Naive thymus-derived CD8-positive, alpha-beta T cell (primary cell): ENCODE measurements around the gene ABCC6. TPM values are rescaled to one million over a fixed set of nuclear protein-coding genes. Genes with fewer than 3 reads are reported as not detected.

Experiments used
- ATAC-seq, 2 donors: fragments of 150-1000 bp; cut with Tn5 transposase in 1 of 2; sonication (Bioruptor Pico), chemical (Tn5 transposase) in 1 of 2; 1 replicate in 1 of 2; 2 replicates in 1 of 2; pipeline ENCODE4 v1.10.0; 2021; ENCODE audit warnings: mild to moderate bottlenecking in 2 of 2, moderate library complexity in 2 of 2
- POLR2A ChIA-PET: fragments of 350-600 bp; sonication (Branson Sonifier 250); formaldehyde crosslinking; loops from one replicate; lab custom pipeline; 2021; ENCODE audit warnings: antibody characterized with exemption; lab: Charles Lee
- DNase-seq, 10 donors: peaks; one replicate each; pipeline versions ENCODE4 v3.0.0 to v3.0.0-alpha.2; 2020 to 2022
- H3K27ac Mint-ChIP-seq, 10 donors: one replicate each; pipeline ENCODE4 v1.8.0; 2020 to 2022; ENCODE audit warnings: mild to moderate bottlenecking in 10 of 10, mixed read lengths in 10 of 10, moderate library complexity in 4 of 10, inconsistent platforms in 1 of 10
- H3K27me3 Mint-ChIP-seq, 5 donors: one replicate each; pipeline ENCODE4 v1.8.0; 2021 to 2022; ENCODE audit warnings: mixed read lengths in 5 of 5
- H3K36me3 Mint-ChIP-seq, 3 donors: one replicate each; pipeline ENCODE4 v1.8.0; 2020 to 2022; ENCODE audit warnings: mixed read lengths in 3 of 3, mild to moderate bottlenecking in 2 of 3, inconsistent platforms in 1 of 3
- H3K4me1 Mint-ChIP-seq, 4 donors: one replicate each; pipeline ENCODE4 v1.8.0; 2021 to 2022; ENCODE audit warnings: mixed read lengths in 4 of 4
- H3K4me3 Mint-ChIP-seq, 10 donors: one replicate each; pipeline ENCODE4 v1.8.0; 2020 to 2022; ENCODE audit warnings: mild to moderate bottlenecking in 10 of 10, mixed read lengths in 10 of 10, moderate library complexity in 6 of 10, inconsistent platforms in 1 of 10
- H3K9me3 Mint-ChIP-seq, 9 donors: one replicate each; pipeline ENCODE4 v1.8.0; 2020 to 2022; ENCODE audit warnings: mixed read lengths in 9 of 9, mild to moderate bottlenecking in 3 of 9, inconsistent platforms in 1 of 9, moderate library complexity in 1 of 9
- polyA plus RNA-seq, 3 donors: library from polyadenylated mRNA; unstranded; fragments of 300-500 nt; fragmentation: Illumina TruSeq; gene quantifications; one replicate each; pipeline ENCODE4 v1.2.3, GENCODE V29; 2021
- total RNA-seq, 8 experiments: library from RNA in 2 of 8; stranded (reverse) in 2 of 8; gene quantifications; one replicate each; pipeline ENCODE4 v1.2.3 and lab custom pipeline; 2021 to 2026

The ABCC6 gene
- total and polyA plus RNA-seq, 5 experiments from 2014 or later: 0.04 to 0.08 TPM; not detected in 3

DNA sequence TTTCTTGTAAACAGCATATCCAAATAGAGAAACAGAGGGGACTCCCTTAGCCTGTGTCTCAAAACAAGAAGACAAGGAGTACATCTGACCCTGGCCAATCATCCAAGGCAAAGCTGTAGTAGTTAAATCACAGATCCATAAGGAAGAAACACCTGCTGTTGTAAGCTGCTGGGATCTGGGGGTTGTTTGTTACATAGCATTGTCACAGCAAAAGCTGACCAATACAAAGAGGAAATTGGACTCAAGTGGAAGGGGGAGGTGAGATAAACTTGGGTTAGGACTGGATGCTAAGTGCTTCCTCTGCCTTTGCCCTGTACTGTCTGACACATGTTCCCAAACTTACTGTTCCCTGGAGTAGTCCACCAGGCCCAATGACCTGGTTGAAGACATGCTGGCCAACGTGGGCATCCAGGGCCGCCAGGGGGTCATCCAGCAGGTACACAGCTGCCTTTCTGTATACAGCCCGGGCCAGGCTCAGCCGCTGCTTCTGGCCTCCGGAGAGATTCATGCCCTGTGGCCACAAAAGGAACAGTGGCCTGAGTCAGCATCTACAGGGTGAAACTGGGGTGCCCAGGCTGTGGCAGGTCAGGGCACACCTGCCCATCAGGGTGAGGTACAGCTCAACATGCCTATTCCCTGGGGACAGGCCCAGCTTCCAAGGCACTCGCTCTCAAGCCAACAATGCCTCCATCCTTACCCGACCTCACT is 44.7 kb downstream of the ABCC6 start:
- peaks cover 0 to 5% (median 0%) of the 10 kb centered on the region in 9 donors for H3K9me3 Mint-ChIP-seq

GRCh38 chr16:16176328-16176727 is 47.0 kb downstream of the ABCC6 start:
- Mint-ChIP-seq H3K9me3 (peaks cover 0 to 5% (median 0%) of the 10 kb centered on the region in 9 donors), H3K27me3 (peaks cover 0 to 3% (median 0%) of the 10 kb centered on the region in 5 donors), H3K4me3 (no peak overlapping the region), H3K4me1 (no peaks in the 10 kb centered on the region), H3K36me3 (peaks cover 0 to 2% (median 0%) of the 10 kb centered on the region in 3 donors), H3K27ac (no peak overlapping the region)
- POLR2A ChIA-PET: no interaction called here
- DNase-seq (no peak), ATAC-seq (no peak)

More for the DNA sequence above, 44.7 kb downstream of the ABCC6 start:
- no peak overlapping the region for H3K27ac Mint-ChIP-seq
- ATAC-seq (no peak), DNase-seq (no peak)
- POLR2A ChIA-PET: no interaction called here
- H3K27me3 Mint-ChIP-seq: peaks cover 0 to 9% (median 2%) of the 10 kb centered on the region in 5 donors
- H3K4me3 Mint-ChIP-seq: no peak overlapping the region
- peaks cover 0 to 2% (median 0%) of the 10 kb centered on the region in 3 donors for H3K36me3 Mint-ChIP-seq
- H3K4me1 Mint-ChIP-seq: no peaks in the 10 kb centered on the region

DNA sequence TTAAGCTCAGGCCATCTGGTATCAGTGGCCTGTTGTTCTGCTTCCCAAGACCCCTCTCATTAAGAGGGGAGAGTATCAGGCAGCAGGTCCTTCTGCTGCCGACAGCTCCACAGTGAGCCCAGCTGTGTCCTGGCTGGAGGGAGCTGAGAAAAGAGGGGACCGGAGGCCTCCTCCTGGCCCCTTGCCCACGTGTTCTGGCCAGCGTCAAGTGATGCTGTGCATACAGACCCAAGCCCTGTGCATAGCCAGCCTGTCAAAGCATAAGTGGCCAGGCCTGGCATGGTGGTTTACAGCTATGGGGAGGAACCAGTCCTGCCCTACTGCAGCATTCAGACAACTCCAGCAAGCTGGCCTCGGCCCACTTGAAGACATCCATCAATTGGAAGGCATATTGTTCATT is 48.0 kb downstream of the ABCC6 start:
- Mint-ChIP-seq H3K4me3 (no peak overlapping the region), H3K27ac (no peak overlapping the region), H3K4me1 (no peaks in the 10 kb centered on the region), H3K36me3 (peaks cover 0 to 2% (median 0%) of the 10 kb centered on the region in 3 donors), H3K27me3 (peaks cover 0 to 1% (median 0%) of the 10 kb centered on the region in 5 donors), H3K9me3 (peaks cover 0 to 5% (median 0%) of the 10 kb centered on the region in 9 donors)
- POLR2A ChIA-PET: no interaction called here
- DNase-seq (no peak), ATAC-seq (no peak)

- peaks cover 0 to 2% (median 0%) of the 10 kb centered on the region in 3 donors for H3K36me3 Mint-ChIP-seq
- no peak for DNase-seq
- no peak for ATAC-seq
- H3K4me1 Mint-ChIP-seq: no peaks in the 10 kb centered on the region
- peaks cover 0 to 5% (median 0%) of the 10 kb centered on the region in 9 donors for H3K9me3 Mint-ChIP-seq
- H3K27ac Mint-ChIP-seq: no peak overlapping the region
- POLR2A ChIA-PET: no interaction called here
- H3K27me3 Mint-ChIP-seq: peaks cover 0 to 5% (median 0%) of the 10 kb centered on the region in 5 donors
- no peak overlapping the region for H3K4me3 Mint-ChIP-seq
These were observed 50.3 kb downstream of the ABCC6 start for GRCh38 chr16:16172991-16173390.

DNA sequence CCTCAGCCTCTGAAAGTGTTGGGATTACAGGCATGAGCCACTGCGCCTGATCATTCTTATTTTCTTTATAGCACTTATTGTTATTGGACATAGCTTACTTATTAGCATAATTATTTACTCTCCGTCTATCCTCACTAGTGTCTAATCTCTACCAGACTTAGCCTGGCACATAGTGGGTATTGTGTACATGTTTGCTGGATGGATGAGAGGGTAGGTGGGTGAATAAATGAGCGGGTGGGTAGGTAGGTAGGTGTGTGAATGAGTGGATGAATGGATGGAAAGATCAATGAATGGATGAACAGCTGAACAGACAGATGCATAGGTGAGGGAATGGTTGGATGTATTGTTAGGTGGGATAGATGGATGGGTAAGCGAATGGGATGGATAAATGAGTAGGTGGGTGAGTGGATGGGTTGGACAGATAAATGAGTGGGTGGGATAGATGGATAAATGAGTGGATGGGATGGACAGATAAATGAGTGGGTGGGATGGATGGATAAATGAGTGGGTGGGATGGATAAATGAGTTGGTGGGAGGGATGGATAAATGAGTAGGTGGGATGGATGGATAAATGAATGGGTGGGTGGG is 51.9 kb downstream of the ABCC6 start:
- H3K27ac Mint-ChIP-seq: no peak overlapping the region

GRCh38 chr16:16169615-16170014 is 53.7 kb downstream of the ABCC6 start:
- POLR2A ChIA-PET: no interaction called here
- H3K4me1 Mint-ChIP-seq: no peaks in the 10 kb centered on the region
- DNase-seq: no peak
- H3K27ac Mint-ChIP-seq: no peak overlapping the region
- H3K27me3 Mint-ChIP-seq: peaks cover 0 to 4% (median 0%) of the 10 kb centered on the region in 5 donors
- ATAC-seq: no peak
- H3K36me3 Mint-ChIP-seq: no peaks in the 10 kb centered on the region
- H3K9me3 Mint-ChIP-seq: no peaks in the 10 kb centered on the region
- no peak overlapping the region for H3K4me3 Mint-ChIP-seq

More for the DNA sequence above, 51.9 kb downstream of the ABCC6 start:
- Mint-ChIP-seq H3K27me3 (peaks cover 0 to 4% (median 0%) of the 10 kb centered on the region in 5 donors), H3K36me3 (no peaks in the 10 kb centered on the region), H3K4me1 (no peaks in the 10 kb centered on the region), H3K4me3 (no peak overlapping the region), H3K9me3 (peaks cover 0 to 5% (median 0%) of the 10 kb centered on the region in 9 donors)
- DNase-seq: no peak
- POLR2A ChIA-PET: no interaction called here
- ATAC-seq: no peak

- H3K36me3 Mint-ChIP-seq: no peaks in the 10 kb centered on the region
- H3K4me1 Mint-ChIP-seq: no peaks in the 10 kb centered on the region
- DNase-seq: no peak
- peaks cover 0 to 4% (median 0%) of the 10 kb centered on the region in 5 donors for H3K27me3 Mint-ChIP-seq
- ATAC-seq: no peak
- no peaks in the 10 kb centered on the region for H3K9me3 Mint-ChIP-seq
- POLR2A ChIA-PET: interaction anchor here (0.6 kb wide), 1 partner anchor 199 kb away, joined by 3 read pairs; no protein-coding TSS in a partner anchor
- H3K4me3 Mint-ChIP-seq: no peak overlapping the region
- H3K27ac Mint-ChIP-seq: no peak overlapping the region
These were observed 54.9 kb downstream of the ABCC6 start for GRCh38 chr16:16168431-16168830.

DNA sequence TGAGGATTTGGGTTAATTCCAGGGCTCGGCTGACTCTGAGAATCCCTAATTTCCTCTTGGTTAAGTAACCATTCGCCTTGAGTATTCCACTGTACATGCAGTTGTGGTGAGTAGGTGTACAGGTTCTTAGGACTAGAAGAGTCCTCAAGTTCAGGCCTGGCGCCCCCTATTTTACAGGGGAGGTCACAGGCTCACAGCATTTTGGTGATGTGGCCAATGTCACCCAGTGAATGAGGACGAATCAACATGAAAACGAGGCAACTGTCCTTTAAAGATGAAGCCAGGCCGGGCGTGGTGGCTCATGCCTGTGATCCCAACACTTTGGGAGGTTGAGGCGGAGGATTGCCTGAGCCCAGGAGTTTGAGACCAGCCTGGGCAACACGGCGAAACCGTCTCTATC is 55.4 kb downstream of the ABCC6 start:
- no peak overlapping the region for H3K4me3 Mint-ChIP-seq
- peaks cover 0 to 5% (median 0%) of the 10 kb centered on the region in 5 donors for H3K27me3 Mint-ChIP-seq
- peak overlapping the region in 1 of 10 donors; percentile 29 for H3K27ac Mint-ChIP-seq
- ATAC-seq (no peak), DNase-seq (no peak)
- H3K36me3 Mint-ChIP-seq: no peaks in the 10 kb centered on the region
- POLR2A ChIA-PET: no interaction called here
- H3K9me3 Mint-ChIP-seq: peaks cover 0 to 1% (median 0%) of the 10 kb centered on the region in 9 donors
- no peaks in the 10 kb centered on the region for H3K4me1 Mint-ChIP-seq

- ATAC-seq (no peak), DNase-seq (no peak)
- POLR2A ChIA-PET: no interaction called here
- H3K27ac Mint-ChIP-seq: no peak overlapping the region
- no peak overlapping the region for H3K4me3 Mint-ChIP-seq
- peaks cover 0 to 5% (median 0%) of the 10 kb centered on the region in 9 donors for H3K9me3 Mint-ChIP-seq
- H3K36me3 Mint-ChIP-seq: peaks cover 0 to under 1% (median 0%) of the 10 kb centered on the region in 3 donors
- H3K4me1 Mint-ChIP-seq: no peaks in the 10 kb centered on the region
- peaks cover 0 to 9% (median 2%) of the 10 kb centered on the region in 5 donors for H3K27me3 Mint-ChIP-seq
These were observed 56.3 kb downstream of the ABCC6 start for GRCh38 chr16:16166949-16167348.

DNA sequence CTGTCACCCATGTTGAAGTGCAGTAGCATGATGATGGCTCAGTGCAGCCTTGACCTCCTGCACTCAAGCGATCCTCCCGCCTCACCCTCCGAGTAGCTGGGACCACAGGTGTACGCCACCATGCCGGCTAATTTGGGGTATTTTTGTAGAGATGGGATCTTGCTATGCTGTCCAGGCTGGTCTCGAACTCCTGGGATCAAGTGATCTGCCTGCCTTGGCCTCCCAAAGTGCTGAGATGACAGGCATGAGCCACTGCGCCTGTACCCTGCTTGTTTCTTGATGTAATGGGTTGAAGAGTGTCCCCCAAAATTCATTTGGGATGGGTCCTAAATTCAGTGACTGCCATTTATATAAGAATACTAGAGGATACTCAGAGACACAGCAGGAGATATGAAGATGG is 57.2 kb downstream of the ABCC6 start:
- Mint-ChIP-seq H3K4me1 (no peaks in the 10 kb centered on the region), H3K9me3 (peaks cover 0 to 10% (median 0%) of the 10 kb centered on the region in 9 donors), H3K36me3 (peaks cover 0 to 2% (median 0%) of the 10 kb centered on the region in 3 donors), H3K27me3 (peaks cover 0 to 14% (median 5%) of the 10 kb centered on the region in 5 donors), H3K4me3 (no peak overlapping the region), H3K27ac (no peak overlapping the region)
- ATAC-seq (no peak), DNase-seq (no peak)
- POLR2A ChIA-PET: no interaction called here

DNA sequence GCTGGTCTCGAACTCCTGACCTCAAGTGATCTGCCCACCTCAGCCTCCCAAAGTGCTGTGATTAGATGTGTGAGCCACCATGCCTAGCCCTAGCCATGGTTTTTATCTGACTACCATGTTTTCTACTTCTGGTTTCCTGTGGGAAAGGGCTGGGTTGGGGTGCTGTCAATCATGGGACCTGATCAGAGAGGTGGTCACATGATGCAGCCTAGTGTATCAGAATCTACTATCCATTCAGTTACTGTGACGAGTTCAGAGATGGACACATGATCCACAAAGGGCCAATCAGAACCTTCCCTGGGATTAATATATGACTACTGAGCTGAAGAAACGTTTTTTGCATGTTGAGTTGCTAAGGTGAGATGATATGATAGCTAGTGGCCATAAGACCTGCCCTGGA is 59.1 kb downstream of the ABCC6 start:
- peaks cover 0 to 24% (median 3%) of the 10 kb centered on the region in 9 donors for H3K9me3 Mint-ChIP-seq
- peaks cover 0 to 4% (median 2%) of the 10 kb centered on the region in 3 donors for H3K36me3 Mint-ChIP-seq
- no peak overlapping the region for H3K4me3 Mint-ChIP-seq
- no peaks in the 10 kb centered on the region for H3K4me1 Mint-ChIP-seq
- H3K27me3 Mint-ChIP-seq: peaks cover 0 to 14% (median 5%) of the 10 kb centered on the region in 5 donors
- no peak overlapping the region for H3K27ac Mint-ChIP-seq
- DNase-seq: no peak
- POLR2A ChIA-PET: no interaction called here
- ATAC-seq: no peak

DNA sequence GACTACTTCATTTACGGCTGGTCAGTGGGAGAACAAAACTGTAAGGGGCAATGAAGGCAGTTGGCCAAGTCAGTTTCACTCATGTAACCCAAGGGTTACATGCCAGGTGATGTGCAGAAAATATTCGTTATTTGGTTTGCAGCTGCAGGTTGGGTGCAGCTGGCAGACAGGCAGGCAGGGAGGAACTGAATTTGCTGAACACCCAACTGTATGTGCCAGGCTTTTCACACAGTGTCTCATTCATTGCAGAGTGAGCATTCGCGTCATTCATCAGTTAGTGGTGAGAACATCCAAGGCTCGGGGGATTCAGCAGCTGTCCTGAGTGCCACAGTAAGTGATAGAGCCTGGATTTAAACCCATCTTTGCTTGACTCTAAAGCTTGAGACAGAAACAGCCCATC is 59.7 kb downstream of the ABCC6 start:
- H3K4me3 Mint-ChIP-seq: no peak overlapping the region
- no peak overlapping the region for H3K27ac Mint-ChIP-seq
- H3K27me3 Mint-ChIP-seq: peaks cover 0 to 11% (median 5%) of the 10 kb centered on the region in 5 donors
- POLR2A ChIA-PET: no interaction called here
- peaks cover 0 to 31% (median 8%) of the 10 kb centered on the region in 9 donors for H3K9me3 Mint-ChIP-seq
- DNase-seq (no peak), ATAC-seq (no peak)
- peaks cover 2 to 5% (median 4%) of the 10 kb centered on the region in 3 donors for H3K36me3 Mint-ChIP-seq
- no peaks in the 10 kb centered on the region for H3K4me1 Mint-ChIP-seq

- Mint-ChIP-seq H3K9me3 (peaks cover 0 to 35% (median 13%) of the 10 kb centered on the region in 9 donors), H3K4me3 (no peak overlapping the region), H3K27ac (no peak overlapping the region), H3K4me1 (no peaks in the 10 kb centered on the region), H3K36me3 (peaks cover 2 to 9% (median 4%) of the 10 kb centered on the region in 3 donors), H3K27me3 (peaks cover 0 to 13% (median 9%) of the 10 kb centered on the region in 5 donors)
- ATAC-seq: no peak
- POLR2A ChIA-PET: no interaction called here
- DNase-seq: no peak
These were observed 60.2 kb downstream of the ABCC6 start for GRCh38 chr16:16163109-16163508.
